Prostate gland (tissue), 2 donors: ENCODE measurements around the gene POLR2J2. TPM values are rescaled to one million over a fixed set of nuclear protein-coding genes. Genes with fewer than 3 reads are reported as not detected.
"Not testable (repeated sequence)": the region's sequence is repeated elsewhere in the genome, so short reads cannot be mapped to it uniquely, and the experiment has no call there.

ENCODE experiments used
- DNase-seq: peaks from one replicate; pipeline ENCODE4 v3.0.0-alpha.2; 2019; ENCODE audit warnings: low spot score
- H3K27ac ChIP-seq, 2 donors: fragments of 200-600 bp; sonication (generic); 2 replicates each; pipeline ENCODE4 v1.5.1; 2017 to 2019
- H3K27me3 ChIP-seq: fragments of 200-600 bp; sonication (generic); replicated peaks from 2 replicates; pipeline ENCODE4 v1.5.1; 2019; ENCODE audit not compliant: insufficient read depth
- H3K36me3 ChIP-seq, 2 donors: fragments of 200-600 bp; sonication (generic); 1 replicate in 1 of 2; 2 replicates in 1 of 2; pipeline versions ENCODE4 v1.5.1 to v1.8.1; 2017 to 2019
- H3K4me1 ChIP-seq: fragments of 200-600 bp; sonication (generic); replicated peaks from 2 replicates; pipeline ENCODE4 v1.5.1; 2019
- H3K4me3 ChIP-seq, 2 donors: fragments of 200-600 bp; sonication (generic); 2 replicates each; pipeline ENCODE4 v1.5.1; 2017 to 2019
- H3K9me3 ChIP-seq: fragments of 200-600 bp; sonication (generic); 2 replicates; pipeline ENCODE4 v1.5.1; 2017
- whole genome bisulfite sequencing: methylation state at CpG from one replicate; pipeline ENCODE4 v1.1.5; 2018; 5-methylcytosine and 5-hydroxymethylcytosine counted together
- intact Hi-C: fragments of 100-400 bp; cut with DNase I; formaldehyde crosslinking; loops from one replicate; pipeline ENCODE4 v1.14.2; 2022
- total RNA-seq, 2 donors: library from RNA; depleted of rRNA; stranded (reverse); fragments of >200 nt; gene quantifications; one replicate each; pipeline ENCODE4 v1.1.0, GENCODE V29; 2016

Gene POLR2J2
- total RNA-seq, 2 donors from 2014 or later = 0.18 to 6.6 TPM

DNA sequence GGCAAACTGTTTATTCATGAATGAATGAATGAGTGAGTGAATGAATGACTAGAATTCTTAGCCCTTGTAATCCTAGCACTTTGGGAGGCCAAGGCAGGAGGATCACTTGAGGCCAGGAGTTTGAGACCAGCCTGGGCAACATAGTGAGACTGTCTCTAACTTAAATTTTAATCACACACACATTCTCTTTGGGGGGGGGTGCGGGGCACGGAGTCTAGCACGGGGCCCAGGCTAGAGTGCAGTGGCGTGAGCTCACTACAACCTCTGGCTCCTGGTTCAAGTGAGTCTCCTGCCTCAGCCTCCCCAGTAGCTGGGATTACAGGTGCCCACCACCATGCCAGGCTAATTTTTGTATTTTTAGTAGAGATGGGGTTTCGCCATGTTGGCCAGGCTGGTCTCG is 19.1 kb upstream of the POLR2J2 start:
- 94% methylated on average over 3 of the region's 6 CpGs for WGBS
- H3K36me3 ChIP-seq, intact Hi-C loops, H3K9me3 ChIP-seq, H3K27ac ChIP-seq, H3K27me3 ChIP-seq, H3K4me1 ChIP-seq, DNase-seq, H3K4me3 ChIP-seq: not testable (repeated sequence)

DNA sequence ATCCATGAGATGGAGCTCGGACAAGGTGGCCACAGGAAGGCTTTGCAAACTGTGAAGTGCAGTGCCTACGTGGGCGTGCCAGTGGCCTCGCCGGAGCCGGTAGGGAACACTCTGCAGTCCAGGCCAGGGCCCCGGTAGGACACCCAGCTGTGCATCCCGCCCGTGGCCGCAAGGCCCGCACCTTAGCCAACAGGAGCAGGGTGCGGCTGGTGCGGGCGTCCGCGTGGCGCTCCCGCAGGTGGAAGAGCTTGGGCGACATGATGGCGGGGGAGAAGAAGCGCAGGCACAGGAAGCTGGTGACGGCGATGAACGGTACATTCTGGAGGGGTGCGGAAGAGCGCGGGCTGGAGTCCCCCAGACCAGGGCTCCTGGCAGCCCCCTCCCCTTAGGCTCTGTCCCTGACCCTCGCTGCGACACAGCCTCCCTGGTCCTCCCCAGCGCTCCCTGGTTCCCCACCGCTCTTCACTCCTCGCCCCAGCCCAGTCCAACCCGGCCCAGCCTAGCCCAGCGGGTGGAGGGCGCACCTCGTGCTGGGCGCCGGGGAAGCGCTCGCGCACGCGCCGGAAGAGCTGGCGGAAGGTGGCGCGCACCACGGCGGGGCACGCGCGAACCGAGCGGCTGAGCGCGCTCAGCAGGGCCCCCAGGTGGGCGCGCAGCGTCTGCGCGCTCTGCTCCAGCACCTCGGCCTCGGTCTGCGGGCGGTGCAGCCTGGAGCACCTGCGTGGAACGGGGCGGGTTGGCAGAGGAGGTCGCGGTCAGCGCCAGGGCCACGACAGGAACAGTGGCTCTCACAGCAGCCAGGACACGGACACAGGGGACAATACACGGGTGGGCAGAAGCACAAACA is 18.2 kb upstream of the POLR2J2 start:
- peak overlapping the region in 1 of 2 donors; percentile 4 for H3K4me3 ChIP-seq
- H3K27ac ChIP-seq, DNase-seq, H3K4me1 ChIP-seq, intact Hi-C loops, H3K27me3 ChIP-seq, H3K36me3 ChIP-seq, H3K9me3 ChIP-seq: not testable (repeated sequence)
- WGBS = 25% methylated on average over 10 of the region's 74 CpGs

DNA sequence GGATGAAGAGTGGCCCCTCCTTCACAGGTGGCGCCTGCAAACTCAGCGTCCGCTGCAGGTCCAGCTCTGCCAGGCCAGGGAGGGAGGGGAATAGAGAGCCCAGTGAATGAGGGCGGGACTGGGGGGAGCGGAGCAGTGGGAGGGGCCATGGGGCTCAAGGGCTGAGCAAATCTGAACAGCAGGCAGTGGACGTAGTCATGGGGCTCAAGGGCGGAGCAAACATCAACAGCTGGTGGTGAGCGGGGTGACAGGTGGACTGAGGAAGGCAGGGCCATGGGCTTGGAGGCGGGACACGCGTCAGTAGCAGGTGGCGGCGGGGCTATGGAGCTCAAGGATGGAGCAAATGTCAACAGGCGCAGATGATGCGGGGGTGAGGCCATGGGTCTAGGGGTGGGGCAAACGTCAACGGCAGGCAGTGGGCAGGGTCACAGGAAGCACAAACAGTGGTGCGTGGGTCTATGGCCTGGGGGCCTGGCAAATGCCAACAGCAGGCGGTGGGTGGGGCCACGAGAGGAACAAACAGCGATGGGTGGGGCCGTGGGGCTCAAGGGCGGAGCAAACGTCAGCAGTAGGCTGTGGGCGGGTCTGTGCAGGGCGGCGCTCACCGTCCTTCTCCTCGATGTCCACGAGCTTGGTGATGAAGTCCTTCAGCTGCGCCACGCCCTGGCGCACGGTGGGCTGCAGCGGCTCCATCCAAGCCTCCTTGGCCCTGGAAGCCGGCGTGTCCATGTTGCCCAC is 17.0 kb upstream of the POLR2J2 start:
- intact Hi-C loops, H3K36me3 ChIP-seq: not testable (repeated sequence)

DNA sequence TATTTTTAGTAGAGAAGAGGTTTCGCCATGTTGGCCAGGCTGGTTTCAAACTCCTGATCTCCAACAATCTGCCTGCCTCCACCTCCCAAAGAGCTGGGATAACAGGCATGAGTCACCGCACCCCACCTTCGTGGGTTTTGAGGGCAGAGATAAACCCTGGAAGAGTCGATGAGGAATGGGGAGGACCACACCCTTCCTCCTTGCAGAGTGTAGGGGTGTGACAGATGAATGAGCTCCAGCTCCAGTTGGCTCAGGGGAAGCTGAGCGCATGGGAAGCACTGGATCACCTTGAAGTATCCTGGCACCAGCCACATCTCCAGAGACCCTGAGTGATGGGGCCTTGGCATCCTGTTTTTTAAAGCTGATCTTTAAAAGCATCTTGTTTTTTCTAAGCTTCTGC is 11.1 kb upstream of the POLR2J2 start:
- H3K27me3 ChIP-seq, intact Hi-C loops, H3K4me3 ChIP-seq, DNase-seq, H3K36me3 ChIP-seq, H3K9me3 ChIP-seq, H3K4me1 ChIP-seq, H3K27ac ChIP-seq: not testable (repeated sequence)
- WGBS = no CpG with 5 or more reads among the region's 5 CpGs

More for the DNA sequence above, 17.0 kb upstream of the POLR2J2 start:
- not testable (repeated sequence) for H3K27ac ChIP-seq, H3K4me3 ChIP-seq, H3K27me3 ChIP-seq, H3K4me1 ChIP-seq, DNase-seq, H3K9me3 ChIP-seq
- no CpG with 5 or more reads among the region's 37 CpGs for WGBS

DNA sequence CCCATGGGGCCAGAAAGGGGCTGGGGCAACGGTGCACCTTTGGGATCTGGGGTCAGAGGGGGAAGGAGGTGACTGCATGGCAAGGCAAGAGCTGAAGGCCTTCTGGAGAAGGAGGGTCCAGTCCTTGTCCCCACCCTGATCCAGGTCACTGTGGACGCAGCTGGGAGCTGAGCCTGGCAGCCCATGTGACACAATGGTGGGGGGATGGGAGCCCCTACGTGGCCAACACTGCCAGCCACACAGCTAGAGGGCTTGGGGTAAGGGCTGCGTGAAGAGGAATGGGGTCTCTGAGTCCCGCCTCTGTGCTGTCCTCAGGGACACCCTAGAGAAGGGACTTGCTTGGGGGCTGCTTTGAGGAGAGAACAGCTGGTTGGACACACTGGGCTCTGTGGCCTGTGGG is 9.3 kb upstream of the POLR2J2 start:
- intact Hi-C loops = not testable (repeated sequence)

DNA sequence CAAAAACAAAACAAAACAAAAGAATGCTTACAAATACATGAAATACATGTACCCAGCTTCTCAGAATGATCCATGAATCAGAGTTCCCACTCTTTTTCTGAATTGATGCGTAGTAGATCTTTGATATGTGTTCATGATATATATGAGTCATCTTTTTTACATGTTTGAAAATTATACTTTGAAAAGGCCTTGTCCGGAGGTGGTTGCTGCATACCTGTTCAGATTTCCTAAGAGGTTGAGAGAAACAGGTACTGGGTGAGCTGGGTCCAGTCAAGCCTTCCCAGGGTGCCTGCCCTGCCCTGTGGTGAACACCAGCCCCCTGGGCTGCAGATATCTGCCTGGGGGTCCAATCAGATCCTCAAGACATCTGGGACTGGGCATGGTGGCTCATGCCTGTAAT is 4.1 kb upstream of the POLR2J2 start:
- H3K4me1 ChIP-seq, H3K4me3 ChIP-seq, intact Hi-C loops, H3K27me3 ChIP-seq, DNase-seq, H3K9me3 ChIP-seq, H3K27ac ChIP-seq, H3K36me3 ChIP-seq: not testable (repeated sequence)
- 75% methylated on average over 1 of the region's 2 CpGs for WGBS

More for the DNA sequence above, 9.3 kb upstream of the POLR2J2 start:
- not testable (repeated sequence) for H3K36me3 ChIP-seq, H3K4me1 ChIP-seq, DNase-seq, H3K4me3 ChIP-seq, H3K27ac ChIP-seq, H3K9me3 ChIP-seq, H3K27me3 ChIP-seq
- WGBS = no CpG with 5 or more reads among the region's 5 CpGs

DNA sequence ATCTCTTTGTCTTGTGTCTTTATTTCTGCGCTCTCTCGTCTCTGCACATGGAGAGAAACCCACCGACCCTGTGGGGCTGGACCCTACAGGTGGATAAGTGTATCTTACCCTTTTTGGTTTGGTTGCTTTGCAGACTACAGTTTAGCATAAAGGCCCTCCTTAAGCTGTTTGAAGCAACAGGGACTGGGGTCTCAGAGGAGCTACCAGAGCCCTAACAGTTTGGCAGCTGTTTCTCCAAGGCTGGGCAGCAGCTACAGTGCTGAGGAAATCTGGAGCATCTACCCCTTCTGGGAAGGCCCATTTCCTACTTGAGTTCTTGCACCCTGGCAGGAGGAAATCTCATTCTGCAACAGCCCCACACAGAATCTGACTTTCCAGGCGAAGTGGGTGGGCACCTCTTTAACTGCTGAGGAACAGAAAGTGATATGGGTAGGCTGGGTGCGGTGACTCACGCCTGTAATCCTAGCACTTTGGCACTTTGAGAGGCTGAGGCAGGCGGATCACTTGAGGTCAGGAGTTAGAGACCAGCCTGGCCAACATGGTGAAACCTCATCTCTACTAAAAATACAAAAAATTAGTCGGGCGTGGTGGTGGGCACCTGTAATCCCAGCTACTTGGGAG is 2.1 kb upstream of the POLR2J2 start:
- DNase-seq, H3K9me3 ChIP-seq, H3K36me3 ChIP-seq, intact Hi-C loops, H3K4me3 ChIP-seq, H3K27ac ChIP-seq, H3K4me1 ChIP-seq, H3K27me3 ChIP-seq: not testable (repeated sequence)
- WGBS = no CpG with 5 or more reads among the region's 9 CpGs

DNA sequence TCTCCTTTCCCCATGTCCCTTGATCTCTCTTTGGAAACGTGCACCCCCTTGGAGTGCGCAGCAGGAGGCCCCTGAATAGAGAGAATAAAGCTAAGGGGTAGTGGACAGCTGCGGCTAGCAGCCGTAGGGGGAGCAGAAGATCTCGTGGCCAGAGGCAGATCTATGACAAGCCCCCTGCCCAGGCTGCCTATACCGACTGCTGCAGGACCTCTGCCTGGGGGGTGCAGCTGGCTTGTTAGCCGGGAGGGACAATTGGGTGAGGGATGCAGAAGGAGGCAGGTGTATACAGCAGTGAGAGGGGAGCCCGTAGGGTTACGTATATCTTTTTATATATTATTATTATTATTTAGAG is 469 bp upstream of the POLR2J2 start:
- WGBS = no CpG with 5 or more reads among the region's 9 CpGs
- H3K27me3 ChIP-seq, H3K9me3 ChIP-seq, H3K27ac ChIP-seq, DNase-seq, H3K4me3 ChIP-seq, H3K4me1 ChIP-seq, intact Hi-C loops, H3K36me3 ChIP-seq: not testable (repeated sequence)

DNA sequence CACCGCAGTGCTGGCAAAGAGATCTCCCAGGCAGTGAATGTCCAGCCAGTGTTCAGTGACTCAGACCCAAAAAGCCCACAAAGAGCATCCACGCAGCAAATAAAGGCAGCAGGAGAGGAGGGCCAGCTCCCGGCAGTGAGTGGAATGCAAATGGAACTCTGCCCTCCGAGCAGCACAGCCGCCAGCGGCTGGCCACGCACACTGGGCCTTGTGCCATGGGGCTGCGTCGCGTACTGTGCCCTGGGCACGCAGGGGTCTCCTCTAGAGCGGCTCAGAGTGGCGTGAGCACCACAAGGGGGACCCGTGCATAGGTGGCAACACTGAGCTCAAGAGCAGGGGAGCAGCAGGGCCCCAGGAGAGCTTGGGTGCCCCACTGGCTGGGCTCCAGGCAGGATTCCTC is 3.9 kb downstream of the POLR2J2 start:
- H3K4me3 ChIP-seq, H3K27me3 ChIP-seq, H3K9me3 ChIP-seq, H3K27ac ChIP-seq, DNase-seq, intact Hi-C loops, H3K4me1 ChIP-seq, H3K36me3 ChIP-seq: not testable (repeated sequence)
- no CpG with 5 or more reads among the region's 14 CpGs for WGBS

DNA sequence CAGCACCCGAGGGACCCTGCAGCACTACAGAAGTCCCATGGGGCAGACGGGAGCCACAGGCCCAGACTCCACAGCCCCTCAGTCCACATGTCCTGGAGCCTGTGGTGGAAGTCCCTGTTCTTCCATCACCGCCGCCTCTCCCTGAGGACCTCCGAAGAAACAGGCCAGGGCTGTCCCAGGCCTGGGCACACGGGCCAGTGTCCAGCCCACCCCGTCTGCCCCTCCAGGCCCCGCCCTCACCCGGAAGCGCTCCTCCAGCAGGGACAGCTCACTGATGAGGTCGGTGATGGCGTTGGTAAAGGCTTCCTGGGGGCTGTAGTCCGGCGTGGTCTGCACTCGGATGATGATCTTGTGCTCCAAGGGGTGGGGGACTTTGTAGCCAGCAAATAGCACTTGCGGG is 4.6 kb downstream of the POLR2J2 start:
- intact Hi-C loops, H3K27me3 ChIP-seq, H3K4me3 ChIP-seq, H3K9me3 ChIP-seq, DNase-seq, H3K4me1 ChIP-seq, H3K27ac ChIP-seq, H3K36me3 ChIP-seq: not testable (repeated sequence)
- no CpG with 5 or more reads among the region's 16 CpGs for WGBS

DNA sequence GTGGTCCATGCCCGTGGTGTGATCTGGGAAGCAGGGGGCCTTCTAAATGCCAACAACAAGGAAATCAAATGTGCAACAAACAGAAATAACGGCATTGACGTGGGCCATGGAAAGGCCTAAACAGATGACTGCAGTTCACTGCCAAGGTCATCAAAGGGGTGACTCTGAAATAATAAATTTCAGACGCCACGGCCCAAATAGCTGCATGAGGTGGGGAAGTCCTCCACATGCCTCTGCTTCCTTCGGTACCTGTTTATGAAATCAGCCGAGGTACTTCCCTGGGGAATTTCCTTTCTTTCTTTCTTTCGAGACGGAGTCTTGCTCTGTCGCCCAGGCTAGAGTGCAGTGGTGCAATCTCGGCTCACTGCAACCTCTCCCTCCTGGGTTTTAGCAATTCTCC is 6.7 kb downstream of the POLR2J2 start:
- H3K27me3 ChIP-seq, H3K36me3 ChIP-seq, intact Hi-C loops, H3K27ac ChIP-seq, H3K4me3 ChIP-seq, H3K9me3 ChIP-seq, DNase-seq, H3K4me1 ChIP-seq: not testable (repeated sequence)
- no CpG with 5 or more reads among the region's 11 CpGs for WGBS

DNA sequence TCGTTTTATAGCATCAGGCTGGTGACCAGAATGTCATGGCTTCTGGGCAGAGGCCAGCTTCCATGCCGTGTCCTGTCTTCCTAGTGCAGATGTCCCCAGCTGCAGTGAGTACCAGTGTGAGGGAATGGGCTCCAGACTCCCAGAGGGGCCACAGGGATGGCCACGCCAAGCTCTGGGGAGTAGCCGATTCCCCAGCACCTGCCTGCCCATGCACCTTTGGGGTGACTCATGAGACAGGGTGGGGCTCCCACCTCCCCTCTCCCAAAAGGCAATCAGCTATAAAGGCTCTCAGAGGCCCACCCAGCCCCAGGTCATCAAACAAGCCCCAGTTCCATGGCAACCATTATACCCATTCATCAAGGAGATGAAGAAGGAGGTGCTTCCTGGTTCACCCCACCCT is 21.5 kb downstream of the POLR2J2 start, which contains the start of gene SPDYE2B:
Gene SPDYE2B (plus strand): TSS at position 396 of the 400 bp plus-strand sequence. CDS start 2,030 bp downstream, outside the sequence.
- H3K9me3 ChIP-seq, intact Hi-C loops, H3K27ac ChIP-seq, H3K4me1 ChIP-seq, H3K36me3 ChIP-seq, H3K4me3 ChIP-seq, DNase-seq, H3K27me3 ChIP-seq: not testable (repeated sequence)
- whole genome bisulfite sequencing = no CpG with 5 or more reads among the region's 4 CpGs
